DMS79 (cell line): ENCODE results near the gene C4orf54.

ENCODE experiments used
- DNase-seq: peaks from one replicate; lab custom pipeline; 2025; lab: John Stamatoyannopoulos, UW

Gene C4orf54

DNA sequence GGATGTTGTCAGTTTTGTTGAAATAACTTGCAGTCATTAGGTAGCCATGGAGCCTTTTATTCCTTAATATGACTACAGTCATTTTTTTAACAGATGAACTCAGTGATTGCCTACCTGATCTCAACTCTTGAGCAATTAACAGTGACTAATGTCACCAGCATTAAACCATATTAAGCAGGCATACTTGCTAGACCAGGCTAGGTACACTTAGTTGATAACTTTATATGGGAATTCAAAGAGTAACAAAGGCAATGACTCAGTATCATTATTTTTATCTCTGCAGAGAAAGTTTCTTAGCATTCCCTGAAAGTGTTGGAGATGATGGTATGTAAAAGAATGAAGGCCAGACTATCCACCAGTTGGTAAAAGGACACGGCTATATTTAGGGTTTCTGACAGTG, at the start of gene C4orf54:
TSS of gene C4orf54 (minus strand) at position 31 of the 400 bp plus-strand sequence. CDS start 3,180 bp downstream, outside the sequence.
- DNase-seq, result no peak

- DNase-seq, result no peak
These were observed 48.3 kb upstream of the C4orf54 start for GRCh38 chr4:99705891-99706290.

DNA sequence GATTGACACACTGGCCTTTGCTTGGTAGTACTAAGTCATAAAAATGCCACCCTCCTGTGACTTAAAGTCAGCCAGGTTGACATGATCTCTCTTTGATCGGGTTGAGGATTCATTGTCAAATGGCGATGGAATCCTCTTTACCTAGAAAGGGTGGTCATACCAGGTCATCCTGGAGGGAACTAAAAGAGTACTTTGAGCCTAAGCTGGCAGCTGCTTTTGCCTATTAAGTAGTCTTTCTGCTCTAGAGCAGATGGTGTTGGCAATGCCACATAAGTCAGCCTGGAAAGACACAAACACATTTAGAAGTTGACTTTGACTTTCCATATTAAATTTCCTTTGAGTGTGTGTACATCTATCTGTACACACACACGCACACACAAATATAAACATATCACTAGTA, 39.2 kb upstream of the C4orf54 start:
- no peak for DNase-seq

- DNase-seq, result no peak
These were observed 35.5 kb upstream of the C4orf54 start for GRCh38 chr4:99693140-99693539.

DNA sequence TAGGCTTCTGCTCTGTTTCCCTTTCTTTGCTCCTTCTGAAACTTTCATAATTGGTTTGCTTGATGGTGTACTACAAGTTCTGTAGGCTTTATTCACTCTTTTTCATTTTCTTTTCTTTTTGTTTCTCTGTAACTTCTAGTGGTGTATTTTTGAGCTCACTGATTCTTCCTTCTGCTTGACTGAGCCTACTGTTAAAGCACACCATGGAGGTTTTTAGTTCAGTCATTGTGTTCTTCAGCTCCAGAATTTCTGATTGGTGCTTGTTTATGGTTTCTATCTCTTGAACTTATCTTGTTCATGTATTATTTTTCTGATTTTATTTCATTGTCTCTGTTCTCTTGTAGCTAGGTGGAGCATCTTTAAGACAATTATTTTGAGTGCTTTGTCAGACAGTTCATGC, 33.4 kb upstream of the C4orf54 start:
- DNase-seq, result no peak

- no peak for DNase-seq
These were observed 32.8 kb upstream of the C4orf54 start for GRCh38 chr4:99690472-99690871.

DNA sequence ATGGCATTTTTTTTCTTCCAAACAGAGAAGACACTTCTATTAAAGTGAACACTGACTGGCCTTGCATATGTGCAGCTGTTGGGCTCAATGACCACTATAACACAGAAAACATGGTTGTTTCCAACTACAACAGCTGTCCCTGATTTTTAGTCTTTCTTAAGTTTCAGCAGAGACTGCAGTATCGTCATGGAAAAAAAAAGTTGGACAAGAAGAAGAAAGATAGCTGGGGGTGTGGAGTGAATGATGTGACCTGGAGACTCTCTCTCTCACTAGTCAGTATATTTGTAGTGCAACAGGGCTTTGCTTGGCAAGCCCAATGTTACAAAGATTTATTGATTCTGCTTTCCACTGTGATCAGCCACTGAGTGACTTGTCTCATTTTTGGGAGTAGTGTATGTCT, 29.5 kb upstream of the C4orf54 start:
- no peak for DNase-seq

DNA sequence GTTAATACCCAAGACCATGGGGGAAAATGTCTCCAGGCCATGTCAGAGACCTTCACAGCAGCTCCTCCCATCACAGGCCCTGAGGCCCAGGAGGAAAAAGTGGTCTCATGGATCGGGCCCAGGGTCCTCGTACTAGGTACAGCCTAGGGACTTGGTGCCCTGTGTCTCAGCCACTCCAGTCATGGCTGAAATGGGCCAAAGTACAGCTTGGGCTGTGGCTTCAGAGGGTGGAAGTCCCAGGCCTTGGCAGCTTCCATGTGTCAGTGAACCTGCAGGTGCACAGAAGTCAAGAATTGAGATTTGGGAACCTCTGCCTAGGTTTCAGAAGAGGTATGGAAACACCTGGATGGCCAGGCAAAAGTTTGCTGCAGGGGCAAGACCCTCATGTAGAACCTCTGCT, 27.6 kb upstream of the C4orf54 start:
- DNase-seq, result no peak

- no peak for DNase-seq
These were observed 26.3 kb upstream of the C4orf54 start for GRCh38 chr4:99683895-99684294.

DNA sequence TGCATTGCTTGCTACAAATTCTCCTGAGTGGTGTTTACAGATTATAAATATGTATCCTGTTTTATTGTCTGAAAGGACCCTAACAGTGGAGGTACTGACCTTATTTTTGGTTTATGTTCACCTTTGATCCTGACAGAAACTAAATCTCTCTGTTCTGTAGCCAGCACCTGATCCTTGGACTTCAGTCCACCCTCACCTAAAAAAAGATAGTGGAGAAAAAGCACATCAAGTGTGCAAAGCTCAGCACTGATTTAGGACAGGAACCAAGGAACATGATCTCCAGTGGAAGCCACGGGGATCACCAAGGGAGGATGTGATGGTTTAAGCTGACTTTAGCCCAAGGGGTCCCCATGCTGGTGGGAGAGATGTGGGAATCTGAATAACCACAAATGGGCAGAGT, 22.3 kb upstream of the C4orf54 start:
- DNase-seq, result no peak

GRCh38 chr4:99679204-99679603, 21.6 kb upstream of the C4orf54 start:
- peak; percentile 25 for DNase-seq

GRCh38 chr4:99677161-99677560, 19.5 kb upstream of the C4orf54 start:
- DNase-seq, result no peak

GRCh38 chr4:99670409-99671073, 12.9 kb upstream of the C4orf54 start:
- DNase-seq, result no peak

DNA sequence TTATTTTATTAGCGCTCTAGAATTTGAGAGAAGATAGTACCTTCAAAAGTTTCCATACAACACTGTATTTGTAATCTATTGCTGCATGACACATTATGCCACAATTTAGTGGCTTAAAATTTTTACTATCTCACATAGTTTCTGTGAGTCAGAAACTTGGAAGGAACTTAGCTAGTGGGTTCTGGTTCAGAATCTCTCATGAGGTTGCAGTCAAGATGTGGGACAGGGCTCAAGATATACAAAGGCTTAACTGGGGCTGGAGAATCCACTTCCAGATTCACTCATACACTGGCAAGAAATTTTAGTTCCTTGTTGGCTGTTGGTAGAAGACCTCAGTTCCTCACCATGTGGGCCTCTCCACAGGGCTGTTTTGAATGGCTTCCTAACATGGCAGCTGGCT, 11.5 kb upstream of the C4orf54 start:
- DNase-seq, result no peak

GRCh38 chr4:99668472-99668871, 10.8 kb upstream of the C4orf54 start:
- no peak for DNase-seq

GRCh38 chr4:99665983-99666382, 8.4 kb upstream of the C4orf54 start:
- DNase-seq, result no peak

DNA sequence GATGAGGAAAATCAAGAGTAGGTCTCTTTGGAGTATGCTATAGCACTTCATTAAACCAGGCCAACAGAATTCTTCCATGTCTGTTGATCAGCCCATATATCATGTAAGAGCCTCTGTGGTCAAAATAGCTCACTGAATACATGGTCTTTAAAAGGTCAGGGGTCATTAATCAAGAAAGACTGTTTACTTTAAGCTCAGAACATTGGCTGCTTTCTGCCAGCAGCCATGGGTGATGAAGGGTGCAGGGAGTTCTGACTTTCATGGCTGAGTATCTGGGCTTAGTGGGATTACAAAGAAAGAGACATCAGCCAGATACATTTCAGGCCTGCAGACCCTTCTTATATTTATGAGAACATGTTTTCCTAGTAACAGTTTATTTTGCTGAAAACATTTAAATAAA, 7.1 kb upstream of the C4orf54 start:
- no peak for DNase-seq

- DNase-seq, result no peak
These were observed 4.3 kb upstream of the C4orf54 start for GRCh38 chr4:99661907-99662306.

- DNase-seq, result no peak
These were observed 1.0 kb upstream of the C4orf54 start for GRCh38 chr4:99658666-99659065.

GRCh38 chr4:99655308-99656081, 2.1 kb downstream of the C4orf54 start:
- DNase-seq, result peak; percentile 61

- no peak for DNase-seq
These were observed 3.3 kb downstream of the C4orf54 start for GRCh38 chr4:99654361-99654761.

DNA sequence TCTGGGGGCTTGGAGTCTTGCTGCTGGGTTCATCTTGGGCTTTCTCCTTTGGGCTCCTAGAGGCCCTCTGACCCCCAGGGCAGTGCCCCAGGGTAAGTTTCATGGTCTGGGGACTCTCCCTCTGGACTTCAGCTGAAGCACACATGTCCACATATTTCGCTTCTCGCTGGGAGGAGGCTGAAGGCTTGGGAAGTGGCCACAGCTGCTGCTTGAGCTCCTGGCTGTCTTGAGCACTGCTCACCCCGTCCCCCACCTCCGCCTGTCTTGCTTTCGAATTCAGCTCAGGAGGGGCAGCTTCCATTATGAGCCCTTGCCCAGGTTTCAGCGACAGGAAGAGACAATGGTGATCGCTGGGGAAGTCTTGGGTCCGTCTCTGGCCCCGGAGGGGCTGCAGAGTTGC, 3.7 kb downstream of the C4orf54 start:
- no peak for DNase-seq

DNA sequence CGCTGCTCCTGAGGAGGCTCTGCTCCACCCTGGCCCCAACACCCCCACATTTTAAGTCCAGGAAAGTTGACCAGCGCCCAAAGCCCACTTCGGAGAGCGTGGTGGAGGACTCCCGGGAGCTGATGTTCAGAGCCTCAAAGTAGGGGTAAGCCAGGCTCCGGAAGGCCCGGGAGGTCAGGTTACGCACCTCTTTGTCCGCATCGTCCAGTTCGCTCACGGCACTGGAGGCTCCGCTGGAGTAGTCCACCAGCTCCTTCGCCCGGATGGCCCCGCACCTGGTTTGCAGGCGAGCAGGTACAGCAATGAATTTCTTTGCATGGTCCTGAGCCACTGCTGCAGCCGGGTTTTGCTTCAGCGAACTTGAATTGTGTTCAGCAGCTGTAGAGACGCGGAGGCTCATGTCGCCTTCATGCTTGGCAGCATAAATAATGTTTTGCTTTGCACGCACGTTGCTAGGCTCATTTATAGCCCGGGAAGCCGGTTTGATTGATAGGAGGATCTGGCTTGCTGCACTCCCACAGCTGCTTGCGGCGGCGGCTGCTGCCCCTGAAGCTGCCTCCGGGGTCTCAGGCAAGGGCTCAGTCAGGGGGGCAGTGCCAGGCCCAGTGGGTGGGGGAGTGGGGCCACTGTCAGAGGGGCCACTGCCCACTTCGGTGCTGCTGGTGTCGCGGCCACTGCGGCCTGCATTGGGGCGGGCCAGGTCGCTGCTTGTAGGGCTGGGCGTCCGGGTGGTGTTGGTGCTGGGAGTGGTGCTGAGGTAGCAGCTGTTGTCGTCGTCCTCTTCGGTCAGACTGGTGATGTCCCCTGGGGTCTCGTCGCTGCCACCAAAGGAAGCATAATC, 4.8 kb downstream of the C4orf54 start:
- DNase-seq, result peak; percentile 70
